CD4-positive, alpha-beta T cell (primary cell): ENCODE results near the gene TRAK2. TPM values are rescaled to one million over a fixed set of nuclear protein-coding genes. Genes with fewer than 3 reads are reported as not detected.

ENCODE experiments used
- ATAC-seq: fragments of 200-7000 bp; cut with Tn5 transposase; one replicate; pipeline ENCODE4 v1.10.0; 2022; ENCODE audit warnings: mild to moderate bottlenecking; ENCODE audit not compliant: poor library complexity
- CTCF ChIA-PET: fragments of 350-600 bp; sonication (Branson Sonifier 250); formaldehyde crosslinking; loops from one replicate; lab custom pipeline; 2021; ENCODE audit warnings: antibody characterized with exemption, inconsistent platforms; lab: Charles Lee
- POLR2A ChIA-PET: fragments of 350-600 bp; sonication (Branson Sonifier 250); formaldehyde crosslinking; loops from one replicate; lab custom pipeline; 2021; ENCODE audit warnings: antibody characterized with exemption, inconsistent platforms; lab: Charles Lee
- DNase-seq, 14 experiments: peaks; one replicate each; pipeline ENCODE4 v3.0.0-alpha.2; 2013 to 2020; ENCODE audit warnings: mixed read lengths in 2 of 14
- H3K27ac ChIP-seq, 2 donors: one replicate each; pipeline versions ENCODE4 v1.5.1 to v1.7.0; 2013; ENCODE audit warnings: low read length in 2 of 2, low read depth in 1 of 2, mild to moderate bottlenecking in 1 of 2
- H3K27me3 ChIP-seq, 2 experiments: 1 replicate in 1 of 2; 2 replicates in 1 of 2; pipeline versions ENCODE4 v1.6.1 to v1.7.0; 2013; ENCODE audit warnings: low read length in 2 of 2, control low read depth in 1 of 2, mild to moderate bottlenecking in 1 of 2, moderate library complexity in 1 of 2; ENCODE audit not compliant: insufficient read depth in 2 of 2, control insufficient read depth in 1 of 2
- H3K36me3 ChIP-seq: one replicate; pipeline ENCODE4 v1.6.1; 2013; ENCODE audit warnings: low read length, control low read depth; ENCODE audit not compliant: insufficient read depth
- H3K4me1 ChIP-seq: one replicate; pipeline ENCODE4 v1.6.1; 2013; ENCODE audit warnings: low read length, control low read depth; ENCODE audit not compliant: insufficient read depth
- H3K4me3 ChIP-seq: one replicate; pipeline ENCODE4 v1.5.1; 2013; ENCODE audit warnings: mild to moderate bottlenecking, low read length, moderate library complexity
- H3K9me3 ChIP-seq, 2 experiments: 1 replicate in 1 of 2; 2 replicates in 1 of 2; pipeline versions ENCODE4 v1.6.1 to v1.7.0; 2013; ENCODE audit warnings: low read length in 2 of 2, mild to moderate bottlenecking in 2 of 2, control low read depth in 1 of 2, moderate library complexity in 1 of 2; ENCODE audit not compliant: control insufficient read depth in 1 of 2, insufficient read depth in 1 of 2
- H3K27ac Mint-ChIP-seq: one replicate; pipeline ENCODE4 v1.8.0; 2020; ENCODE audit warnings: mixed read lengths
- H3K27me3 Mint-ChIP-seq: one replicate; pipeline ENCODE4 v1.8.0; 2021; ENCODE audit warnings: mixed read lengths
- H3K36me3 Mint-ChIP-seq: one replicate; pipeline ENCODE4 v1.8.0; 2021; ENCODE audit warnings: low read depth, mixed read lengths
- H3K4me1 Mint-ChIP-seq: one replicate; pipeline ENCODE4 v1.8.0; 2021; ENCODE audit warnings: low read depth, mixed read lengths
- H3K4me3 Mint-ChIP-seq: one replicate; pipeline ENCODE4 v1.8.0; 2020; ENCODE audit warnings: mild to moderate bottlenecking, mixed read lengths
- H3K9me3 Mint-ChIP-seq: one replicate; pipeline ENCODE4 v1.8.0; 2020; ENCODE audit warnings: mixed read lengths
- intact Hi-C, 2 experiments: fragments of 100-400 bp; cut with DNase I in 1 of 2; cut with micrococcal nuclease in 1 of 2; formaldehyde crosslinking; loops; one replicate each; pipeline versions ENCODE4 v1.15.1 to v1.9.0; 2023 to 2025; cut with DNase I, micrococcal nuclease
- total RNA-seq, 174 experiments: library from RNA in 2 of 174; stranded (reverse) in 2 of 174; gene quantifications; one replicate each; pipeline ENCODE4 v1.2.3 and lab custom pipeline; 2021 to 2026
- TF ChIP-seq, protein P1 (sequence below): fragments of 200-600 bp; IDR thresholded peaks from one replicate; pipeline ENCODE4 v1.8.0; 2022; ENCODE audit warnings: antibody characterized with exemption, mild to moderate bottlenecking

The TRAK2 gene
- total RNA-seq, 2 experiments from 2014 or later, result 32.5 to 35.6 TPM

DNA sequence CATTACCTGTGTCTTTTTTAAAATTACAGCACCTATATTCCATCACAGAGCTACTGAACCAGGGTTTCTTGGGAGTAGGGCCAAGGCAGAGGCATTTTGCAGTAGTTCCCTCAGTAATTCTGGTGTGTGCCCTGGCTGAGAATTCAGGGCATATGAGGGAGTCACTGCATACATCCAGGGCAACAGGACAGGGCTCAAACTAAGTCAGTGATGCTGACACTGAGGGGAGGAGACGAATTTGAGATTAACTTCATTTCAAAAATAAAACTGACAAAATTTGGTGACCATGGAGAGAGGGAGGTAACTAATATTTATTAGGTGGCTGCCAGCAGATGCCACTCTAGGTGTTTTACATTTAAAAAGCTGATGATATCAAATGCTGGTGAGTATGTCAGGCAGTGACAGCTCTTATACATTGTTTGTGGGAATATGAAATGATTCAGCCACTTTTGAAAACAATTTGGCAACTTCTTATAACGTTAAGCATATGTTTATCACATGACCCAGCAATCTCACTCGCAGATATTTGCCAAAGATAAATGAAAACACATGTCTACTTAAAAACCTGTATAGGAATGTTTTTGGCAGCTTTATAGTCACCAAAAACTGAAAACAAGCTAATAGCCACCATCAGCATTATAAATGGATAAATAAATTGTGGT, 20.6 kb upstream of the TRAK2 start:
- Histone ChIP-seq H3K27ac (no peak overlapping the region), H3K36me3 (peaks cover 31% of the 10 kb centered on the region), H3K4me1 (no peaks in the 10 kb centered on the region), H3K27me3 (no peaks in the 10 kb centered on the region), H3K4me3 (no peak overlapping the region), H3K9me3 (no peaks in the 10 kb centered on the region)
- Mint-ChIP-seq H3K36me3 (peaks cover 82% of the 10 kb centered on the region), H3K27me3 (no peaks in the 10 kb centered on the region), H3K9me3 (no peaks in the 10 kb centered on the region), H3K4me3 (no peak overlapping the region), H3K4me1 (no peaks in the 10 kb centered on the region), H3K27ac (no peak overlapping the region)
- ATAC-seq (no peak), DNase-seq (no peak)
- intact Hi-C loops, result no loop called here
- ChIA-PET POLR2A (interaction anchor here (0.7 kb wide), 1 partner anchor 59 kb away, joined by 3 read pairs; no protein-coding TSS in a partner anchor), CTCF (no interaction called here)
- TF ChIP-seq, protein P1, sequence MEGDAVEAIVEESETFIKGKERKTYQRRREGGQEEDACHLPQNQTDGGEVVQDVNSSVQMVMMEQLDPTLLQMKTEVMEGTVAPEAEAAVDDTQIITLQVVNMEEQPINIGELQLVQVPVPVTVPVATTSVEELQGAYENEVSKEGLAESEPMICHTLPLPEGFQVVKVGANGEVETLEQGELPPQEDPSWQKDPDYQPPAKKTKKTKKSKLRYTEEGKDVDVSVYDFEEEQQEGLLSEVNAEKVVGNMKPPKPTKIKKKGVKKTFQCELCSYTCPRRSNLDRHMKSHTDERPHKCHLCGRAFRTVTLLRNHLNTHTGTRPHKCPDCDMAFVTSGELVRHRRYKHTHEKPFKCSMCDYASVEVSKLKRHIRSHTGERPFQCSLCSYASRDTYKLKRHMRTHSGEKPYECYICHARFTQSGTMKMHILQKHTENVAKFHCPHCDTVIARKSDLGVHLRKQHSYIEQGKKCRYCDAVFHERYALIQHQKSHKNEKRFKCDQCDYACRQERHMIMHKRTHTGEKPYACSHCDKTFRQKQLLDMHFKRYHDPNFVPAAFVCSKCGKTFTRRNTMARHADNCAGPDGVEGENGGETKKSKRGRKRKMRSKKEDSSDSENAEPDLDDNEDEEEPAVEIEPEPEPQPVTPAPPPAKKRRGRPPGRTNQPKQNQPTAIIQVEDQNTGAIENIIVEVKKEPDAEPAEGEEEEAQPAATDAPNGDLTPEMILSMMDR, result no peak

DNA sequence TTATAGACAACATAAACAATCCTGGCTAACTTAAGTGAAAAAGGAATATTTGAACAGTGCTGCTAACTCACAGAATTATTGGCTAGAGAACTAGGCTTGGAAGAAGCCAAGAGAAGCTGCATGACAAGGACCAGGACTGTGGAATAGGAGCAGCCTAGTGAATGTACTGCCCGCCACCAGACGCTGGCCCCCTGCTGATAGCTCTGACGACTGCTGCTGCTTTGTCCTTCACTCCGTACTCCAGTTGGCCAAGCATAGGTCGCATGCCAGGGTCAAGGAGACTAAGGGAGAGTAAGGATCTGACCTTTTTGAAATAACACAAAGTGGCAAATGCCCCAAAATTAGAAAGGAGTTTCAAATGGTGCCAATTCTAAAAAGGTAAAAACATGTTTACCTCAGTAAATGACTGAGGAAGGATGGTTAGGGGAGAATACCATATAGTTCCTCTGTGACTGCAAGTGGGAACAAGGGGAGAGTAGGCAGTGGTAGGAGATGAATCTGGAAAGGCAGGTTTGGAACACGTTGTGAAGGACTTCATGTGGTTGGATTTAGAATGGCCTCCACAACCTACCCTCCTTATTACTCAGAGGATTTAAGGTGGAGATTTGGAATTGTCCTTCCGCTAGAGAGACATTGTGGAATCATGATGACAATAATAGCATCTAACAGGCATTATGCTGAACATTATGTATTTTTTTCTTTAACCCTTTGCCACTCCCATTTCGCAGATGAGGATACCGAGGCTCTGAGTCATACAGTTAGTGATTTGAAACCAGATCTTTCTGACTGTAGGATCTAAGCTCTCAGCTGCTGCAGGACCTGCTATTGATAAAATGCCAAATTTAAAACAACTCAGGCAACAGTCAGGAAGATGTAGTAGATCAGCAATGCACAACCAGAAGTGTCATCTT, 19.8 kb upstream of the TRAK2 start:
- TF ChIP-seq, protein P1, result no peak
- no peaks in the 10 kb centered on the region for H3K27me3 Mint-ChIP-seq
- H3K9me3 ChIP-seq, result no peaks in the 10 kb centered on the region
- H3K4me3 Mint-ChIP-seq, result no peak overlapping the region
- peaks cover 85% of the 10 kb centered on the region for H3K36me3 Mint-ChIP-seq
- ATAC-seq (no peak), DNase-seq (no peak)
- H3K27ac Mint-ChIP-seq, result no peak overlapping the region
- intact Hi-C loops, result no loop called here
- H3K9me3 Mint-ChIP-seq, result no peaks in the 10 kb centered on the region
- no peaks in the 10 kb centered on the region for H3K4me1 Mint-ChIP-seq
- CTCF ChIA-PET, result no interaction called here
- H3K4me3 ChIP-seq, result no peak overlapping the region
- H3K36me3 ChIP-seq, result peaks cover 31% of the 10 kb centered on the region
- no peaks in the 10 kb centered on the region for H3K4me1 ChIP-seq
- POLR2A ChIA-PET, result interaction anchor here (0.7 kb wide), 1 partner anchor 58 kb away, joined by 3 read pairs; no protein-coding TSS in a partner anchor
- H3K27ac ChIP-seq, result no peak overlapping the region
- no peaks in the 10 kb centered on the region for H3K27me3 ChIP-seq

DNA sequence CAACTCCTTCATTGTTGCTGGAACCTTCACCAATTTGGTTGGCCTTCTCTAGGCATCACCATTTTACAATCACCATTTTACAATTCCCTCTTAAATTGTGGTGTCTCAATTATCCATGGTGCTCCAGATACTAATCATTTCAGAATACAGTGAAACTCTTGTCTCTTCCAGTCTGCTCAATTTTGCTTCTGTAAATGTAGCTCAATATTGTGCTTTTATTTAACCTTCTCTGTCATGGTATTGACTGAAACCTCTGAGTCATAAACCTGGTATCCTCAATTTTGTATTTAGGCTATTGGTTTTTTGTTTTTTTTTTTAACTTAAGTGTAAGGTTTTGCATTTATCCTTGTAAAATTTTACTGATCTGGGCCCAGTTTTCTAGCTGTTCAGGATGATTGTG, 16.4 kb upstream of the TRAK2 start:
- H3K27ac ChIP-seq, result no peak overlapping the region
- ChIA-PET CTCF (interaction anchor here (0.7 kb wide), 1 partner anchor 44 kb away, joined by 4 read pairs; no protein-coding TSS in a partner anchor), POLR2A (interaction anchor here (1.8 kb wide), 1 partner anchor 16 kb away, joined by 7 read pairs; the partner anchor contains the start of genes STRADB and TRAK2)

More for the DNA sequence above, 16.4 kb upstream of the TRAK2 start:
- no peak for ATAC-seq
- no peaks in the 10 kb centered on the region for H3K9me3 Mint-ChIP-seq
- Histone ChIP-seq H3K27me3 (no peaks in the 10 kb centered on the region), H3K36me3 (peaks cover 29% of the 10 kb centered on the region), H3K4me3 (no peak overlapping the region), H3K9me3 (no peaks in the 10 kb centered on the region), H3K4me1 (no peaks in the 10 kb centered on the region)
- no peaks in the 10 kb centered on the region for H3K27me3 Mint-ChIP-seq
- H3K36me3 Mint-ChIP-seq, result peaks cover 82% of the 10 kb centered on the region
- TF ChIP-seq, protein P1, result no peak
- H3K4me3 Mint-ChIP-seq, result no peak overlapping the region
- DNase-seq, result no peak
- no peak overlapping the region for H3K27ac Mint-ChIP-seq
- intact Hi-C loops, result no loop called here
- no peaks in the 10 kb centered on the region for H3K4me1 Mint-ChIP-seq
